Nasal cavity respiratory epithelium epithelial cell of viscerocranial mucosa (primary cell): Measurements from ENCODE around the gene EEFSEC. TPM values are rescaled to one million over a fixed set of nuclear protein-coding genes. Genes with fewer than 3 reads are reported as not detected.

ENCODE experiments used
- total RNA-seq: library from RNA; depleted of rRNA; stranded (reverse); fragments of >200 nt; gene quantifications from 2 replicates; pipeline ENCODE4 v1.2.3, GENCODE V29; 2014

EEFSEC gene, protein sequence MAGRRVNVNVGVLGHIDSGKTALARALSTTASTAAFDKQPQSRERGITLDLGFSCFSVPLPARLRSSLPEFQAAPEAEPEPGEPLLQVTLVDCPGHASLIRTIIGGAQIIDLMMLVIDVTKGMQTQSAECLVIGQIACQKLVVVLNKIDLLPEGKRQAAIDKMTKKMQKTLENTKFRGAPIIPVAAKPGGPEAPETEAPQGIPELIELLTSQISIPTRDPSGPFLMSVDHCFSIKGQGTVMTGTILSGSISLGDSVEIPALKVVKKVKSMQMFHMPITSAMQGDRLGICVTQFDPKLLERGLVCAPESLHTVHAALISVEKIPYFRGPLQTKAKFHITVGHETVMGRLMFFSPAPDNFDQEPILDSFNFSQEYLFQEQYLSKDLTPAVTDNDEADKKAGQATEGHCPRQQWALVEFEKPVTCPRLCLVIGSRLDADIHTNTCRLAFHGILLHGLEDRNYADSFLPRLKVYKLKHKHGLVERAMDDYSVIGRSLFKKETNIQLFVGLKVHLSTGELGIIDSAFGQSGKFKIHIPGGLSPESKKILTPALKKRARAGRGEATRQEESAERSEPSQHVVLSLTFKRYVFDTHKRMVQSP
- total RNA-seq = 3.4 and 6.5 TPM in 2 replicates

DNA sequence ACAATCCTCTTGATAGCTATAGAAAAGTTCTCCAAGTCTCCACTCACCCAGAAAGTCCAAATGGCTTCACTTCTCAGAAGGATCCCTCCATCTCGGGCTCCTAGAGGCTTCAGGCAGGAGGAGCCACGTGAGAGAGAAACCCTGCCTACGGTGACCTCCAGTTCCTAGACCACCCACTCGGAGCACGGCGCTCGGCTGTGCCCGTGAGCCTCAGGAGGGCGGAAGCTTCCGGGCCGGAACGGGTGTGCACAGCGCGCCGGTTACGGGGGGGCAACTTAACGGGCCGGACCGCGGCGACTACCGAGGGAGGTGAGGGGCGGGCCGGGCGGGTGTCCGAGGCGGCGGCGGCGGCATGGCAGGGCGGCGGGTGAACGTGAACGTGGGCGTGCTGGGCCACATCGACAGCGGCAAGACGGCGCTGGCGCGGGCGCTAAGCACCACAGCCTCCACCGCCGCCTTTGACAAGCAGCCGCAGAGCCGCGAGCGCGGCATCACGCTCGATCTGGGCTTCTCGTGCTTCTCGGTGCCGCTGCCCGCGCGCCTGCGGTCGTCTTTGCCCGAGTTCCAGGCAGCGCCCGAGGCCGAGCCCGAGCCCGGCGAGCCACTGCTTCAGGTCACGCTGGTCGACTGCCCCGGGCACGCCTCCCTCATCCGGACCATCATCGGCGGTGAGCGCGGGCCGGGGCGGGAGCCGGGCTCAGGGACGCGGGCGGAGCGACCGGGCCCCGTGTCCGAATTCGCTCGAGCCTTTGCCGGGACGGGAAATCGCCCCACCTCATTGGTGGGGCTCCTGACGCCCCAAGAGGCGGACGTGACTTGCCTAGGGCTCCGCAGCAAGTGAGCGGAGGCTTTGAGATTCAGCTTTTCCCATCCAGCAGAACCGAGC, at the start of gene EEFSEC:
Gene EEFSEC, plus strand, starts transcription at position 326 of the 886 bp plus-strand sequence. Its CDS starts 27 bp downstream, at position 353.

DNA sequence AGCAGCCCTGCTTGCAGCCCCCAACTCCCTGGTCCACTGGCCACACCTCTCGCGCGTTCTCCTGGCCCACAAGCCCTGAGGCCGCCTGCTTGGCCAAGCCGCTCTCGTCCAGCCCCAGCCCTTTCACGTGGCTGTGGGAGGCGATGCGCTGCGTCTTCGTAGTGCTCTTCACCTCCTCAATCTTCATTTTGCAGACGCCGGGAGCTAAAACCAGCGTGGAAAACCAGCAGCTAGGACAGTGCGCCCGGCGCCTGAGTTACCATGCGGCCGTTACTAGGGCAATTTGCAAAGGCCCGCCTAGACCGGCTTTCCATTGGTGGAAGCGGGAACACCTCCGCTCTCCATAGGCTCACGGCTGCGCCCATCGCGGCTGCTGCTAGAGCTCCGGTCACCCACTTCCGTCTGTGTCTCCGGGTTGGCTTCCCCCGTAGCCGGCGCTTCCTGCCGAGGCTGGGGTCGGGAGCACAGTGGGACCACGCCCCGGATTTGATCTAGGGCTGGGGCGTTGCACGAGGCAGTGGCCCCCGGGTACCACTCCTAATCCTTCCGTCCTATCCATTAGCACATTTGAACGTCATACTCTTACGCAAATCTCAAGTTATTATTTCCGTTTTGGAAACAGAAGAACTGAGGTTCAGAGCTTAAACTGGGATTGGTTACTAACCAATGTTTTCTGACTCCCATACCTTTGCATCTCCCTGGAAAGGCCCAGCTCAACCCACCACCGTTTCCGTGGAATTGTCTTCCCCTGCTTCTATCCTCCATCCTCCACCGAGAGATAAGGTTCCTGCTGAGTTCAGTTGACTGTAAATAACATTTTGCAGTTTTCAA, 29.5 kb upstream of the EEFSEC start, which contains the start of gene RUVBL1:
Gene RUVBL1, minus strand, starts transcription at position 275 of the 831 bp plus-strand sequence. Its CDS starts 88 bp downstream, at position 187.

Other genes with a start within 250 kb of the EEFSEC start
- under 0.01 TPM in 1 of 2 replicates, not detected in the other for gene KBTBD12, start 238.2 kb upstream of the EEFSEC start, total RNA-seq
- gene SEC61A1, start 101.0 kb upstream of the EEFSEC start, total RNA-seq = 320 and 326 TPM in 2 replicates
- 47.8 and 61.4 TPM in 2 replicates for gene RUVBL1, start 29.7 kb upstream of the EEFSEC start, total RNA-seq